Measurements from ENCODE around the gene MT1A. TPM values are rescaled to one million over a fixed set of nuclear protein-coding genes. Genes with fewer than 3 reads are reported as not detected.

The MT1A gene
- polyA plus RNA-seq, 10 donors: 0.63 TPM; not detected in 9

GRCh38 chr16:56679078-56679730, 40.7 kb downstream of the MT1A start:
- DNase-seq: no peak

GRCh38 chr16:56679818-56680217, 41.4 kb downstream of the MT1A start:
- no peak for DNase-seq

GRCh38 chr16:56681939-56682702, 43.7 kb downstream of the MT1A start, which contains the start of gene MT1X:
MT1X (plus strand) TSS chr16:56682470; CDS start chr16:56682541, 71 bp downstream.
- peak; percentile 89 to 94 (median 89) for DNase-seq

GRCh38 chr16:56682703-56683397, 44.4 kb downstream of the MT1A start:
- no peak for DNase-seq

GRCh38 chr16:56683424-56684172, 45.1 kb downstream of the MT1A start:
- DNase-seq: no peak

- DNase-seq: peak in 1 of 3 donors; percentile 35
Observed at GRCh38 chr16:56684256-56684925, 45.9 kb downstream of the MT1A start.

GRCh38 chr16:56684926-56685590, 46.6 kb downstream of the MT1A start:
- DNase-seq: peak in 1 of 3 donors; percentile 23

- no peak for DNase-seq
Observed at GRCh38 chr16:56686758-56687157, 48.3 kb downstream of the MT1A start.

- DNase-seq: no peak
Observed at GRCh38 chr16:56688762-56689161, 50.3 kb downstream of the MT1A start.

- no peak for DNase-seq
Observed at GRCh38 chr16:56689171-56689570, 50.7 kb downstream of the MT1A start.

Other genes starting within 250 kb of the MT1A start
- gene AMFR, start 213.1 kb upstream of the MT1A start, polyA plus RNA-seq (ENCODE audit: insufficient read length in 10 of 10): 10 to 100 TPM; 46.4 to 64.7 (median 53.6) TPM
- 10 to 100 TPM; 53.0 to 78.6 (median 69.8) TPM for gene NUDT21, start 187.3 kb upstream of the MT1A start, polyA plus RNA-seq (ENCODE audit: insufficient read length in 10 of 10)
- 10 to 100 TPM; 33.7 to 43.7 (median 39.5) TPM for gene OGFOD1, start 187.1 kb upstream of the MT1A start, polyA plus RNA-seq (ENCODE audit: insufficient read length in 10 of 10)
- 10 to 100 TPM; 32.8 to 60.2 (median 52.8) TPM for gene BBS2, start 118.6 kb upstream of the MT1A start, polyA plus RNA-seq (ENCODE audit: insufficient read length in 10 of 10)
- gene MT4, start 73.6 kb upstream of the MT1A start, polyA plus RNA-seq (ENCODE audit: insufficient read length in 10 of 10): not detected
- 10 to 100 TPM in 7 of 10 donors, 1 to 10 TPM in 3; 2.6 to 31.5 (median 19.6) TPM for gene MT3, start 49.1 kb upstream of the MT1A start, polyA plus RNA-seq (ENCODE audit: insufficient read length in 10 of 10)
- gene MT2A, start 30.1 kb upstream of the MT1A start, polyA plus RNA-seq (ENCODE audit: insufficient read length in 10 of 10): 10 to 100 TPM; 12.1 to 36.7 (median 25.6) TPM
- gene MT1E, start 12.9 kb upstream of the MT1A start, polyA plus RNA-seq (ENCODE audit: insufficient read length in 10 of 10): 10 to 100 TPM; 10.5 to 27.6 (median 20.4) TPM
- 1 to 10 TPM in 4 of 10 donors, under 1 TPM in 6; 0.47 to 2.1 (median 0.89) TPM for gene MT1M, start 6.0 kb upstream of the MT1A start, polyA plus RNA-seq (ENCODE audit: insufficient read length in 10 of 10)
- gene MT1B, start 13.2 kb downstream of the MT1A start, polyA plus RNA-seq (ENCODE audit: insufficient read length in 10 of 10): under 1 TPM in 2 of 10 donors, not detected in 8; 0.38 to 0.46 TPM
- gene MT1F, start 19.3 kb downstream of the MT1A start, polyA plus RNA-seq (ENCODE audit: insufficient read length in 10 of 10): 1 to 10 TPM in 8 of 10 donors, under 1 TPM in 2; 0.84 to 2.4 (median 1.5) TPM
- 1 to 10 TPM in 4 of 10 donors, under 1 TPM in 3, not detected in 3; 0.62 to 3.6 (median 1.0) TPM for gene MT1G, start 29.4 kb downstream of the MT1A start, polyA plus RNA-seq (ENCODE audit: insufficient read length in 10 of 10)
- gene MT1H, start 31.1 kb downstream of the MT1A start, polyA plus RNA-seq (ENCODE audit: insufficient read length in 10 of 10): 1 to 10 TPM in 1 of 10 donors, under 1 TPM in 1, not detected in 8; 0.81 to 1.2 TPM
- gene MT1X, start 43.8 kb downstream of the MT1A start, polyA plus RNA-seq (ENCODE audit: insufficient read length in 10 of 10): 10 to 100 TPM in 6 of 10 donors, 1 to 10 TPM in 4; 7.2 to 20.2 (median 12.2) TPM
- 10 to 100 TPM; 36.8 to 52.1 (median 45.5) TPM for gene NUP93, start 91.5 kb downstream of the MT1A start, polyA plus RNA-seq (ENCODE audit: insufficient read length in 10 of 10)
- gene SLC12A3, start 226.5 kb downstream of the MT1A start, polyA plus RNA-seq (ENCODE audit: insufficient read length in 10 of 10): under 1 TPM in 3 of 10 donors, not detected in 7; 0.05 to 0.11 (median 0.10) TPM